HCT116 (cell line): ENCODE results near the gene GPR3. TPM values are rescaled to one million over a fixed set of nuclear protein-coding genes. Genes with fewer than 3 reads are reported as not detected.

Experiments
- ATAC-seq: fragments of 200-7000 bp; cut with Tn5 transposase; 2 replicates; pipeline ENCODE4 v1.9.1; 2020; ENCODE audit warnings: mild to moderate bottlenecking, moderate library complexity
- BruUV-seq: library from RNA; stranded (reverse); fragments of 400-500 nt; replicated peaks from 2 replicates; lab custom pipeline; 2021; lab: Mats Ljungman, UMichigan
- CTCF ChIA-PET: fragments of 300-600 bp; sonication (Branson Sonifier 250); formaldehyde crosslinking; loops from one replicate; lab custom pipeline; 2021; ENCODE audit warnings: antibody characterized with exemption; lab: Charles Lee
- POLR2A ChIA-PET: fragments of 300-600, 350-600 bp; sonication (Branson Sonifier 250); formaldehyde crosslinking; loops from one replicate; lab custom pipeline; 2021; ENCODE audit warnings: antibody characterized with exemption; lab: Charles Lee
- RAD21 ChIA-PET, 2 experiments: fragments of 300-600 bp; sonication (Branson Sonifier 250); formaldehyde crosslinking; loops; one replicate each; lab custom pipeline; 2023; ENCODE audit warnings: low total read pairs in 2 of 2; ENCODE audit not compliant: uncharacterized antibody in 2 of 2, unreplicated experiment in 2 of 2, low non-redundant PET in 1 of 2; lab: Charles Lee
- DNase-seq: peaks from one replicate; pipeline ENCODE4 v3.0.0-alpha.2; 2010; ENCODE audit warnings: low read depth, low spot score
- H2AFZ ChIP-seq: fragments of 200-600 bp; shearing (Covaris generic), sonication (generic); 2 replicates; pipeline ENCODE4 v1.6.1; 2017; ENCODE audit warnings: low read depth, mixed run types, mixed read lengths, antibody characterized with exemption, low read length; ENCODE audit not compliant: poor library complexity, severe bottlenecking
- H3K27ac ChIP-seq: 2 replicates; pipeline ENCODE4 v1.5.1; 2012; ENCODE audit warnings: low read depth, low read length
- H3K27me3 ChIP-seq: fragments of 200-600 bp; sonication (generic); 2 replicates; pipeline ENCODE4 v1.6.1; 2016; ENCODE audit warnings: mixed run types, low read length, mixed read lengths; ENCODE audit not compliant: insufficient read depth
- H3K36me3 ChIP-seq, 2 experiments: fragments of 200-500 bp in 1 of 2; fragments of 200-600 bp in 1 of 2; sonication (Bioruptor generic) in 1 of 2; sonication (generic) in 1 of 2; 2 replicates each; pipeline versions ENCODE4 v1.5.1 to v1.6.1; 2014 to 2016; ENCODE audit warnings: low read length in 2 of 2, inconsistent platforms in 1 of 2, mixed read lengths in 1 of 2, mixed run types in 1 of 2; ENCODE audit not compliant: insufficient read depth in 2 of 2, control insufficient read depth in 1 of 2
- H3K4me1 ChIP-seq, 2 experiments: fragments of 200-600 bp in 1 of 2; sonication (generic) in 1 of 2; 2 replicates each; pipeline versions ENCODE4 v1.5.1 to v1.6.1; 2012 to 2017; ENCODE audit warnings: low read length in 2 of 2, inconsistent platforms in 1 of 2, mild to moderate bottlenecking in 1 of 2, mixed read lengths in 1 of 2, mixed run types in 1 of 2, moderate library complexity in 1 of 2; ENCODE audit not compliant: insufficient read depth in 2 of 2, control insufficient read depth in 1 of 2
- H3K4me2 ChIP-seq: fragments of 200-600 bp; sonication (generic); 2 replicates; pipeline ENCODE4 v1.6.1; 2017; ENCODE audit warnings: mixed run types, low read length, mixed read lengths
- H3K4me3 ChIP-seq, 2 experiments: fragments of 200-600 bp in 1 of 2; sonication (generic) in 1 of 2; replicated peaks in 1 of 2; 2 replicates each; pipeline ENCODE4 v1.5.1; 2011 to 2016; ENCODE audit warnings: low read length in 2 of 2, control low read depth in 1 of 2, low read depth in 1 of 2, mild to moderate bottlenecking in 1 of 2, mixed read lengths in 1 of 2, mixed run types in 1 of 2
- H3K79me2 ChIP-seq: fragments of 200-600 bp; sonication (generic); 2 replicates; pipeline ENCODE4 v1.6.1; 2017; ENCODE audit warnings: mild to moderate bottlenecking, mixed run types, low read length, moderate library complexity, mixed read lengths; ENCODE audit not compliant: insufficient read depth
- H3K9ac ChIP-seq: fragments of 200-600 bp; sonication (generic); 2 replicates; pipeline ENCODE4 v1.6.1; 2016; ENCODE audit warnings: low read length, mixed read lengths
- H3K9me2 ChIP-seq: fragments of 200-600 bp; sonication (generic), shearing (Covaris generic); 2 replicates; pipeline ENCODE4 v1.6.1; 2017; ENCODE audit warnings: mixed run types, mild to moderate bottlenecking, moderate library complexity; ENCODE audit not compliant: insufficient read depth
- H3K9me3 ChIP-seq, 2 experiments: fragments of 200-500 bp in 1 of 2; fragments of 200-600 bp in 1 of 2; sonication (Bioruptor generic) in 1 of 2; sonication (generic) in 1 of 2; 2 replicates each; pipeline ENCODE4 v1.6.1; 2014 to 2017; ENCODE audit warnings: low read length in 2 of 2, mixed read lengths in 2 of 2, inconsistent platforms in 1 of 2, low read depth in 1 of 2, mild to moderate bottlenecking in 1 of 2, mixed run types in 1 of 2, moderate library complexity in 1 of 2; ENCODE audit not compliant: control insufficient read depth in 1 of 2, insufficient read depth in 1 of 2
- H4K20me1 ChIP-seq: fragments of 200-600 bp; sonication (generic), shearing (Covaris generic); 2 replicates; pipeline ENCODE4 v1.6.1; 2017; ENCODE audit warnings: mixed run types, mild to moderate bottlenecking, moderate library complexity; ENCODE audit not compliant: insufficient read depth
- CEBPB ChIP-seq: IDR thresholded peaks from 2 replicates; pipeline ENCODE4 v1.6.1; 2012; ENCODE audit warnings: low read depth
- RAD21 ChIP-seq: IDR thresholded peaks from 2 replicates; pipeline ENCODE4 v1.6.1; 2012; ENCODE audit warnings: low read depth, mild to moderate bottlenecking
- REST ChIP-seq: IDR thresholded peaks from 2 replicates; pipeline ENCODE4 v1.6.1; 2012; ENCODE audit warnings: low read depth
- SP1 ChIP-seq: IDR thresholded peaks from 2 replicates; pipeline ENCODE4 v1.6.1; 2012; ENCODE audit warnings: low read depth
- intact Hi-C: fragments of 100-400 bp; cut with micrococcal nuclease; formaldehyde crosslinking; loops from 2 replicates; pipeline ENCODE4 v1.10.0; 2022
- total RNA-seq: library from RNA; stranded (reverse); gene quantifications from one replicate; pipeline ENCODE4 v1.2.1, GENCODE V29; 2021; ENCODE audit not compliant: unreplicated experiment
- TF ChIP-seq, protein P1 (sequence below): IDR thresholded peaks from 2 replicates; pipeline ENCODE4 v1.6.1; 2012

GPR3 gene
- total RNA-seq, 1 experiment from 2014 or later, result 2.8 TPM

- TF ChIP-seq REST, result no peak
- no peak for TF ChIP-seq SP1
- TF ChIP-seq RAD21, result no peak
- TF ChIP-seq CEBPB, result no peak
- TF ChIP-seq, protein P1, sequence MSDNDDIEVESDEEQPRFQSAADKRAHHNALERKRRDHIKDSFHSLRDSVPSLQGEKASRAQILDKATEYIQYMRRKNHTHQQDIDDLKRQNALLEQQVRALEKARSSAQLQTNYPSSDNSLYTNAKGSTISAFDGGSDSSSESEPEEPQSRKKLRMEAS, result no peak
Observed at GRCh38 chr1:27398405-27399149, 6.2 kb downstream of the GPR3 start (continued).

DNA sequence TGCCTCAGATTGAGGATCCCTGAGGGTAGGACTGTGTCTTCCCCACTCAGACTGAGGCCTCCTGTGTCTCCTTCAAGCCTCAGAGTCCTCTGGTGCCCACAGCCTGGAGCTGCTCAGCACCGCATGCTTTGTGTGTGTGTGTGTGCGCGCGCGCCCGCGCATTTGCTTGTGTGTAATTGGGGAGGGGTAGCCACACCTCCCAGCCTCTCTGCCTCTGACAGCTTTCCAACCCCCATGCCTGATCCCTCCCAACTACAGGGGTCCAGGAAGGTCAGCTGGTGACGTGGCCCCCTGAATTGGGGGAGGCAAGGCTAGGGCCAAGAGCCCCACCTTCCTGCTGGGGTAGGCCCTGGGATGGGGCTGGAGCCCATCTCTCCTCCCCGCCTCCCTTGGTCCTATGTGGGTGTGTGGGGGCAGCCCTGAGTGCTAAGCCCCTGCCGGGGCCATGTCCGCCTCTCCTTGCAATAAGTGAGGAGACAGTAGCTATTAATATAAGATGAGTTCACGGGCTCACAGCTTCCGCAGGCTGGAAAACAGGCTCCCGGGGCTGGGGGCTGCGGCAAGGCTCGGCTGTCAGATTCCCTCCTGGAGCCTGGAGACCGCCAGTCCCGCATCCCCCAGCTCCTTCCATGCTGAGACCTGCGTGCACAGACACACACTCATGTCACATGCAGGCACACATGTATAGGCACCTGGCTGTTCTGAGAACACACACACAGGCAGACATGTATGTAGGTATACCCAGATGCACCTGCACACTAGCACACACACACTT lies 7.0 kb downstream of the GPR3 start:
- ChIA-PET POLR2A (no interaction called here), RAD21 (interaction anchor here in 1 of 2 experiments (0.6 kb wide), 1 partner anchor 209 kb away, joined by 4 read pairs; no protein-coding TSS in a partner anchor), CTCF (no interaction called here)
- DNase-seq, result no peak
- peaks cover 5% of the 10 kb centered on the region; the same call in 1 of the 2 replicates for H3K79me2 ChIP-seq
- H3K36me3 ChIP-seq, result peaks cover 0 to 5% of the 10 kb centered on the region in 2 experiments; a peak in 1 of 4 replicates
- H3K4me3 ChIP-seq, result no peak overlapping the region
- no peak overlapping the region for H3K4me2 ChIP-seq
- no peaks in the 10 kb centered on the region for H4K20me1 ChIP-seq
- H3K27ac ChIP-seq, result no peak overlapping the region
- H3K27me3 ChIP-seq, result no peaks in the 10 kb centered on the region
- H3K9me2 ChIP-seq, result no peaks in the 10 kb centered on the region
- no peak overlapping the region for H3K9ac ChIP-seq
- H3K4me1 ChIP-seq, result peaks cover 5 to 23% of the 10 kb centered on the region in 2 experiments
- no peak overlapping the region for H2AFZ ChIP-seq
- no TSS peak for BruUV-seq
- intact Hi-C loops, result loop anchor here (5.0 kb wide), 1 partner anchor 263 kb away; no protein-coding TSS in a partner anchor
- ATAC-seq, result no peak
- no peaks in the 10 kb centered on the region for H3K9me3 ChIP-seq
- TF ChIP-seq, protein P1, result no peak
- TF ChIP-seq CEBPB, result no peak
